Measurements from ENCODE around the gene MALL.
"Not testable (repeated sequence)": the region's sequence is repeated elsewhere in the genome, so short reads cannot be mapped to it uniquely, and the experiment has no call there.

MALL gene

GRCh38 chr2:110049769-110050168 is 65.9 kb downstream of the MALL start:
- DNase-seq = not testable (repeated sequence)

GRCh38 chr2:110048255-110049197 is 67.1 kb downstream of the MALL start:
- not testable (repeated sequence) for DNase-seq

DNA sequence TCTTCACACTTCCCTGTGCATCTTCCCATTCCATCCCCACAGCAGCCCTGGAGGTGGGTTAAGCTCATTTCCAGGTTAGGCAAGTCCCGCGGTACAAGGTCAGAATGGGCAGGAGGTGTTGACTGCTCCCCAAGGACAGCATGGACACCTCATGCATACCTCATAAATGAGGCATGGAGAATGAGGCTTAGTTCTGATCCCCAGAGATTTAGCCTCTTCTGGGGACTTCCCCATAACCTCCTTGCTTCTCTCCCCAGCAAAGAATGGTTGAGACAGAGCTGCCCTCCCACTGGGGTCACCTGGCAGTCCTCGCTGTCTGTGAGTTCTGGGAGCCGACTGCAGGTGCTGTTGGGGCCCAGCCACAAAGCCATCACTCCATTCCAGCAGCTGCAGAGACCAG is 68.4 kb downstream of the MALL start:
- not testable (repeated sequence) for DNase-seq

DNA sequence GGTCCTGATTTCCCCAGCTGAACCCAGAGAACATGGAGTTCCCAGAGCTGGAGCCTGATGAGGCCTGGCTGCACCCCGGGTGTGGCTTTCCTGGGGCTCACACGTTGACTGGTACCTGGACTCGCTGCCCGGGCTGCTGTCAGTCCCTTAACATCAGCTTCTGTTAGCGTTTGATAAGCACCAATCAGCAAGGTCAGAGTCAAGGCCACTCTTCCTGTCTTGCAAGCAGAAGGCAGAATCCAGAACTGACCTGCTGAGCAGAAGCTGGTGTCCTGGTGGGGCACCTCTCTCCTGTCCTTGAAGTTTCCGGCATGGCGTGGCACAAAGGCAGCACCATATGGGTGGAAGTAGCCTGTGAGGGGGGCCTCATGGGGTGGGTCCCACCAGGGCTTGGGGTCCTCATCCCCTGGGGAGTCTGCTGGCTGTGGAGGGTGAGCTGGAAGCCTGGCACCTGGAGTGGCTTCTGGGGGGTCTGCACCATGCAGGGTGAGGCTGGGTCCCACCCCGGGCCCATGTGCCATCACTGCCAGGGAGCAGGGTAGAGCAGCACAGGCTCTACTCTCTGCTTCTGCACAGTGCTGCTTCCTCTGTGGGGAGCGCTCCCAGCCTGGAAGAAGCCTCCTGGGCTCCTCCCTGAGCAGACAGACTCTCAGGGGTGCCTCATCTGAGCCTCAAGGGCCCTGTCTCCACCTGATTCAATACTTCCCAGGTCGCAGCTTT is 73.5 kb downstream of the MALL start:
- DNase-seq = not testable (repeated sequence)

DNA sequence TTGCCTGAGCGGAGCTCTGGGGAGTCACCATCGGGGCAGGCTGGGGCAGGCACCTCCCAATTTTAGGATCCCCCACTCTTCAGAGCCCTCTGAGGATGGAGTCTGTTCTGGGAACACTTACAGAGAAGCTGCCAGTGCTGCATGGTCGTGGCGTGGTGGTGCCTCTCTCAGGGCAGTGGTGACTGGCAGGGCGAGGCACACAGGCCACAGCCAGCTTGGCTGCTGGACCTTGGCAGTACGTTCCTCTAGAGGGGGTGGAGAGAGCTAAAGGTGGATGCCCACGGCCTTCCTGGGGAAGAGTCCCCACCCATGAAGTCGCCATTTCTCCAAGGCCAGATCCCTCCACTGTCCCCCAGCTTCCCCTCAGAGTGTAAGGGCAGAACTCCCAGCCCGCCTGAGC is 78.3 kb downstream of the MALL start:
- not testable (repeated sequence) for DNase-seq

- not testable (repeated sequence) for DNase-seq
Measured at GRCh38 chr2:110035384-110035783, 80.2 kb downstream of the MALL start.

- DNase-seq = not testable (repeated sequence)
Measured at GRCh38 chr2:110034935-110035334, 80.7 kb downstream of the MALL start.
